Measurements from ENCODE around the gene RSU1. TPM values are rescaled to one million over a fixed set of nuclear protein-coding genes. Genes with fewer than 3 reads are reported as not detected.

The RSU1 gene
- polyA plus RNA-seq, 1 donor (not counting 4 experiments of a cell fraction or from before 2014, with no cell fraction given), result 125 TPM

DNA sequence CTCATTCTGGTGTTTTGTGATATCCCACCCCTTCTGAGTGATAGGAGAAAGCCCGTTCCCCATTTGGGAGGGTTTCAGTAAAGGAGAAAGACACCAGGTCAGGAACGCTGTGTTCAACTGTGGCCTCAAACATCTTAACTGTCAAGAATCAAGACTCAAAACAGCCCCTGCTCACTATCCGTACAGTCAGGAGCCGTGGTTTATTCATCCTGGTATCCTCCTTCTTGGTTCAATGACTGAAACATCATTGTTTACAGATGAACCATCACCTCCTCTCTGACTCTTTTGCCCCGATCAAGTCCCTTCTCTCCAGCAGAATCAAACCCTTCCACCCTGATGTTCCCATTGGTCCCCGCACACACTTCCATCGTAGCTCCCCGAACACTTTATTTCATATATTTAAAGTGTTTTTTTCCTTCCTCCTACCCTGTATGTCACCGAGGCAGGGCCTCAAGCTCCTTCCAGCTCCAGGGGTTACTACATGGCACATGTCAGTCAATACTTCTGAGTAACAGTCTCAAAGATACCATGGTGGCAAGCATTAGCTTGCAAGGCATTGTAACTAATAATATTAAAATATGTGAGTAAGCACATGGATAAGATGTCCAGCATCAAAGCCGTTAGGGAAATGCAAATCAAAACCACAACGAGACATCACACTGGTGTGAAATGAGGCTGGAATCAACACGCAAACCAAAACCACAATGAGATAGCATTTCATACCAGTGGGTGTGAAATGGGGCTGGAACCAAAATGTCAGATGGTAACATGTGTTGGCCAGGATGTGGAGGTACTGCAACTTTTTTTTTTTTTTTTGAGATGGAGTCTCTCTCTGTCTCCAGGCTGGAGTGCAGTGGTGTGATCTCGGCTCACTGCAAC, 170.8 kb downstream of the RSU1 start:
- FAIRE-seq (peak; percentile 89), DNase-seq (ENCODE audit: low read depth, low spot score) (peak; percentile 38)
- Histone ChIP-seq H4K20me1 (ENCODE audit: control insufficient read depth, extremely low read depth, insufficient read depth, low read length) (no peaks in the 10 kb centered on the region), H3K9me1 (ENCODE audit: control insufficient read depth, extremely low read depth, insufficient read depth, low read length) (no peaks in the 10 kb centered on the region), H2AFZ (ENCODE audit: control insufficient read depth, low read length) (no peak overlapping the region), H3K9ac (ENCODE audit: control insufficient read depth, extremely low read depth, insufficient read depth, low read length) (no peak overlapping the region), H3K79me2 (ENCODE audit: control insufficient read depth, insufficient read depth, low read length) (no peaks in the 10 kb centered on the region), H3K27ac (ENCODE audit: control insufficient read depth, insufficient read depth, low read length) (peak overlapping the region; percentile 4), H3K36me3 (ENCODE audit: control insufficient read depth in 2 of 2, extremely low read depth in 1 of 2, insufficient read depth in 2 of 2, low read length in 2 of 2) (no peaks in the 10 kb centered on the region), H3K9me3 (ENCODE audit: control insufficient read depth, low read depth, low read length) (no peaks in the 10 kb centered on the region), H3K27me3 (ENCODE audit: control insufficient read depth, extremely low read depth, insufficient read depth, low read length) (no peaks in the 10 kb centered on the region), H3K4me2 (ENCODE audit: control insufficient read depth, extremely low read depth, insufficient read depth, low read depth, low read length) (no peak overlapping the region), H3K4me3 (ENCODE audit: control insufficient read depth in 2 of 3, extremely low read depth in 1 of 3, insufficient read depth in 2 of 3, low read depth in 1 of 3, low read length in 3 of 3) (no peak overlapping the region), H3K4me1 (ENCODE audit: control insufficient read depth, extremely low read depth, insufficient read depth, low read length) (peaks cover 32% of the 10 kb centered on the region)
- dilution Hi-C loops (cut with MboI; ENCODE audit: extremely low pct_ligation_motif_present, low sequenced_read_pairs), result no loop called here
- no peak for TF ChIP-seq EZH2 (IDR thresholded peaks at IDR 0.05; ENCODE audit: low read length)
- TF ChIP-seq, protein P1, sequence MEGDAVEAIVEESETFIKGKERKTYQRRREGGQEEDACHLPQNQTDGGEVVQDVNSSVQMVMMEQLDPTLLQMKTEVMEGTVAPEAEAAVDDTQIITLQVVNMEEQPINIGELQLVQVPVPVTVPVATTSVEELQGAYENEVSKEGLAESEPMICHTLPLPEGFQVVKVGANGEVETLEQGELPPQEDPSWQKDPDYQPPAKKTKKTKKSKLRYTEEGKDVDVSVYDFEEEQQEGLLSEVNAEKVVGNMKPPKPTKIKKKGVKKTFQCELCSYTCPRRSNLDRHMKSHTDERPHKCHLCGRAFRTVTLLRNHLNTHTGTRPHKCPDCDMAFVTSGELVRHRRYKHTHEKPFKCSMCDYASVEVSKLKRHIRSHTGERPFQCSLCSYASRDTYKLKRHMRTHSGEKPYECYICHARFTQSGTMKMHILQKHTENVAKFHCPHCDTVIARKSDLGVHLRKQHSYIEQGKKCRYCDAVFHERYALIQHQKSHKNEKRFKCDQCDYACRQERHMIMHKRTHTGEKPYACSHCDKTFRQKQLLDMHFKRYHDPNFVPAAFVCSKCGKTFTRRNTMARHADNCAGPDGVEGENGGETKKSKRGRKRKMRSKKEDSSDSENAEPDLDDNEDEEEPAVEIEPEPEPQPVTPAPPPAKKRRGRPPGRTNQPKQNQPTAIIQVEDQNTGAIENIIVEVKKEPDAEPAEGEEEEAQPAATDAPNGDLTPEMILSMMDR (optimal IDR thresholded peaks at IDR 0.05 in 1 of 3, IDR thresholded peaks at IDR 0.05 in 1 of 3, conservative IDR thresholded peaks at IDR 0.05 in 1 of 3; ENCODE audit: extremely low read depth in 1 of 3, insufficient read depth in 2 of 3, low read length in 3 of 3), result no peak

DNA sequence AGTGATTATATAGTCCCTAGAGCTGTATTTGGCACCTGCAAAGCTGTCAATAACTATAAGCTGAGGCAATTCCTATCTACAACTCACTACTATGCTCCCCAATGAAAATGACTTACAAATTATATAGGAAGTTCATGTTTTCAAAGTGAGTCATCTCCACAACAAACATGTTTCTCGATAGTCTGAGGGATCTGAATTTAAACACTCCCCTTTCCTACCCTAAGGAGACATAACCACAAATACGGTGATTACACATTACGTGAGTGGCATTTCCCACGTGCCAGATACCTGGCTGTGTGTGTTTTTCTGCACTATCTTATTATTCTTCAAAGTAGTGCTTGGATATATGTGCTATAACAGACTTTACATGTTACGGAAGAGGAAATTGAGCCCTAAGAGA, 173.1 kb downstream of the RSU1 start:
- peak; percentile 67 for FAIRE-seq

More for the DNA sequence above, 173.1 kb downstream of the RSU1 start:
- dilution Hi-C loops (cut with MboI; ENCODE audit: extremely low pct_ligation_motif_present, low sequenced_read_pairs), result no loop called here
- no peaks in the 10 kb centered on the region for H3K79me2 ChIP-seq (ENCODE audit: control insufficient read depth, insufficient read depth, low read length)
- H3K4me1 ChIP-seq (ENCODE audit: control insufficient read depth, extremely low read depth, insufficient read depth, low read length), result peaks cover 28% of the 10 kb centered on the region
- H3K36me3 ChIP-seq (ENCODE audit: control insufficient read depth in 2 of 2, extremely low read depth in 1 of 2, insufficient read depth in 2 of 2, low read length in 2 of 2), result no peaks in the 10 kb centered on the region
- no peak overlapping the region for H3K9ac ChIP-seq (ENCODE audit: control insufficient read depth, extremely low read depth, insufficient read depth, low read length)
- H3K9me3 ChIP-seq (ENCODE audit: control insufficient read depth, low read depth, low read length), result no peaks in the 10 kb centered on the region
- H3K4me3 ChIP-seq (ENCODE audit: control insufficient read depth in 2 of 3, extremely low read depth in 1 of 3, insufficient read depth in 2 of 3, low read depth in 1 of 3, low read length in 3 of 3), result no peak overlapping the region
- no peaks in the 10 kb centered on the region for H3K27me3 ChIP-seq (ENCODE audit: control insufficient read depth, extremely low read depth, insufficient read depth, low read length)
- no peak overlapping the region for H2AFZ ChIP-seq (ENCODE audit: control insufficient read depth, low read length)
- H4K20me1 ChIP-seq (ENCODE audit: control insufficient read depth, extremely low read depth, insufficient read depth, low read length), result no peaks in the 10 kb centered on the region
- DNase-seq (ENCODE audit: low read depth, low spot score), result peak; percentile 45
- TF ChIP-seq, protein P1 (optimal IDR thresholded peaks at IDR 0.05 in 1 of 3, IDR thresholded peaks at IDR 0.05 in 1 of 3, conservative IDR thresholded peaks at IDR 0.05 in 1 of 3; ENCODE audit: extremely low read depth in 1 of 3, insufficient read depth in 2 of 3, low read length in 3 of 3), result no peak
- no peak for TF ChIP-seq EZH2 (IDR thresholded peaks at IDR 0.05; ENCODE audit: low read length)
- peak overlapping the region; percentile 56 for H3K27ac ChIP-seq (ENCODE audit: control insufficient read depth, insufficient read depth, low read length)
- H3K4me2 ChIP-seq (ENCODE audit: control insufficient read depth, extremely low read depth, insufficient read depth, low read depth, low read length), result peak overlapping the region; percentile 69
- no peaks in the 10 kb centered on the region for H3K9me1 ChIP-seq (ENCODE audit: control insufficient read depth, extremely low read depth, insufficient read depth, low read length)
